ENCODE results near the gene CLDN6.

GRCh38 chr16:3051009-3051408 lies 33.0 kb upstream of the CLDN6 start:
- TF ChIP-seq EZH2 (IDR thresholded peaks at IDR 0.05; ENCODE audit: low read length, unreplicated experiment) (no peak), EZH2phosphoT487 (IDR thresholded peaks at IDR 0.05; ENCODE audit: borderline replicate concordance, low read length) (no peak)

All from PC-3 (cell line).